Measurements from ENCODE around the gene DPF3. TPM values are rescaled to one million over a fixed set of nuclear protein-coding genes. Genes with fewer than 3 reads are reported as not detected.

Gene DPF3
- 1 to 10 TPM; 1.0 to 1.3 TPM for total RNA-seq

GRCh38 chr14:72893636-72894322, at the start of gene DPF3:
Gene DPF3, minus strand, starts transcription at chr14:72894101. Its CDS starts 13 bp downstream, at chr14:72894088.

GRCh38 chr14:72926292-72927028, 32.6 kb upstream of the DPF3 start, which contains the start of gene DCAF4:
Gene DCAF4, plus strand, starts transcription at chr14:72926464. Its CDS starts 11,515 bp downstream, at chr14:72937979.

Small RNAs within 50 kb of the gene (small RNA-seq; reads per million reads assigned to genes)
- gene RF00019, result 0 reads per million in 2 donors

Other genes with a start within 250 kb of the DPF3 start
- gene DCAF4, start 32.4 kb upstream of the DPF3 start, total RNA-seq, result 10 to 100 TPM; 21.3 to 24.6 TPM
- gene ZFYVE1, start 133.0 kb upstream of the DPF3 start, total RNA-seq, result 10 to 100 TPM; 19.6 to 40.3 TPM
- 10 to 100 TPM; 32.3 to 33.3 TPM for gene RBM25, start 164.4 kb upstream of the DPF3 start, total RNA-seq
- gene PSEN1, start 242.4 kb upstream of the DPF3 start, total RNA-seq, result 10 to 100 TPM; 45.3 to 50.9 TPM